C4-2B (cell line): ENCODE data around the gene MOGAT1.

Source experiments
- CTCF ChIP-seq: fragments of 450-650 bp; conservative IDR thresholded peaks from 2 replicates; pipeline ENCODE4 v1.5.1; 2017; ENCODE audit warnings: mild to moderate bottlenecking
- ZFX ChIP-seq: fragments of 450-650 bp; IDR thresholded peaks from 2 replicates; pipeline ENCODE4 v1.6.1; 2017

GRCh38 chr2:222731201-222731621 is 59.8 kb downstream of the MOGAT1 start:
- TF ChIP-seq CTCF, result no peak
- TF ChIP-seq ZFX, result no peak
